Measurements from ENCODE around the gene TP73. TPM values are rescaled to one million over a fixed set of nuclear protein-coding genes. Genes with fewer than 3 reads are reported as not detected.

Gene TP73
- total and polyA plus RNA-seq, 5 experiments from 2014 or later, result 0.04 to 0.06 TPM; not detected in 3

DNA sequence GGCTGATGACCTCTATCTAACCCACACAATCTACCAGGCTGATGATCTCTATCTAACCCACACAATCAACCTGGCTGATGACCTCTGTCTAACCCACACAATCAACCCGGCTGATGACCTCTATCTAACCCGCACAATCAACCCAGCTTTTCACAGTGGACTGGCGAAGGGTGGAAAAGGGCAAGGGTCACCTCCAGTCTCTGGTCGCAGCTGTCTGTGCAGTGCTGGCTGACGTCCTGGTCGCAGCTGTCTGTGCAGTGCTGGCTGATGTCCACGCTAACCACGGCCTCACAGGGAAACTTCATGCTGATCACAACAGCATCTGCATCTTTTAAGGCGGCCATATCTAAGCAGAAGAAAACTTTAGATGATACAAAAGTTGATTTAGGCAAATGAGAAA, 87.7 kb downstream of the TP73 start:
- Mint-ChIP-seq H3K27ac (no peak overlapping the region), H3K36me3 (peaks cover 0 to 33% (median 12%) of the 10 kb centered on the region in 3 donors), H3K27me3 (no peaks in the 10 kb centered on the region), H3K9me3 (peaks cover 0 to under 1% (median 0%) of the 10 kb centered on the region in 9 donors), H3K4me1 (peaks cover 7 to 18% (median 9%) of the 10 kb centered on the region in 4 donors), H3K4me3 (no peak overlapping the region)
- DNase-seq (no peak), ATAC-seq (no peak)
- POLR2A ChIA-PET, result no interaction called here

DNA sequence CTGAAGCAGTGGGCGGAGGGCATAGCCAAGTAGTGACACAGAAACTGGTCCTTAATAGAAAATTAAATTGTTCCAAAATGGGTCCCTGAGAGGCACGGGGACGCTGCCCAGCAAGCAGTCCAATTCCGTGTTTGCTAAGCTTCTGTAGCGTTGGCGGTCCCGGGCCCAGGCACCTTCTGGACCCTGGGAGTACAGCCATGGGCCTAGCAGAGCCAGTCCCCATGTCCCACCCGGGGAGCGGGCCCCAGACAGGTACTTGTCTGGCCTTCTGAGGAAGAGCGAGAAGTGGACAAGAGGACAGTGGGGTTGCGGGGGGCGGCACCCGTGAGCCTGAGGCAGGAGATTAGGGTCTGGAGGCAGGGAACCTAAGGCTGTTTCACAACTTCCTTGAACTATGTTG, 88.4 kb downstream of the TP73 start:
- H3K9me3 Mint-ChIP-seq, result peaks cover 0 to 3% (median 0%) of the 10 kb centered on the region in 9 donors
- peaks cover 0 to 34% (median 14%) of the 10 kb centered on the region in 3 donors for H3K36me3 Mint-ChIP-seq
- H3K4me3 Mint-ChIP-seq, result no peak overlapping the region
- no peaks in the 10 kb centered on the region for H3K27me3 Mint-ChIP-seq
- H3K27ac Mint-ChIP-seq, result no peak overlapping the region
- H3K4me1 Mint-ChIP-seq, result peaks cover 14 to 24% (median 16%) of the 10 kb centered on the region in 4 donors
- POLR2A ChIA-PET, result no interaction called here
- no peak for DNase-seq
- ATAC-seq, result no peak

DNA sequence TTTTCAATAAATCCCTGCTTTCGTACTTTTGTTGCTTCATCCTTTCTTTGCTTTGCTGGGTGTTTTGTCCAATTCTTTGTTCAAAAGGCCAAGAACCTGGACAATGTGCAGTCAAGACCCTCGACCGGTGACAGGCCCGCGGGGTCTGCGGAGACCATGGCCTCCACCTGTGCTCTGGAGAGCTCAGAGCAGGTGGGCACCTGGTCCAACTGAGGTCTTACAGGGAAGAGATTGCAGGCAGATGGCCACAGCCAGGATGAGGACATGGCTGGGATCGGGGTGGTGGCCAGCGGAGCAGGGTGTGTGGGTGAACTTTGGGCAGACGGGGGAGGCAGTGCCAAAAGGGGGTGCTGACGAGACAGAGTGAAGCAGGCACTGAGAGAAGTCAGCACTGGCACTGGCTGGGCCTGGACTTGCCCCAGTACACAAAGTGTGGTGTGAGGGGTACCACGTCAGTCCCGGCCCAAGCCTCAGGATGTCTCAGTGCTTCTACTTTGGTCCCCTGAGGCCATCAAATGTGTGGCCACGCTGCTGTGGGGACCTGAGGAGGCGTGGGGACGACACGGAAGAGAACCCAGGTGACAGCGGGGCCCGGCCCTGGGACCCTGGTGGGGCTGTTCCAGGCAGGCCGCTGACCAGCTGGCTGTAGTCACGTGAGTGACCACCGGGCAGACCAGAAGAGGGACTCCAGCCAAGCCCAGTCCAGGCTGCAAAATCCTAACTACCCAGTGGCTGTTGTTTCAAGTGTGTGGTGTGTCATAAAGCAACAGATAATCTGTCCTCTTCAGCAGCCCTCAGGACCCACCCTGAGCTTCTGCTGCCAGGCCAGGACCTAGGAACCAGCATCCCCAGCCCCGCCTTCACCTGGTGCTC, 89.5 kb downstream of the TP73 start:
- no peak for DNase-seq
- ATAC-seq, result no peak
- Mint-ChIP-seq H3K4me3 (no peak overlapping the region), H3K9me3 (peaks cover 0 to 3% (median 0%) of the 10 kb centered on the region in 9 donors), H3K27me3 (no peaks in the 10 kb centered on the region), H3K27ac (no peak overlapping the region), H3K36me3 (peaks cover 0 to 25% (median 14%) of the 10 kb centered on the region in 3 donors), H3K4me1 (peaks cover 18 to 35% (median 24%) of the 10 kb centered on the region in 4 donors)
- POLR2A ChIA-PET, result no interaction called here

DNA sequence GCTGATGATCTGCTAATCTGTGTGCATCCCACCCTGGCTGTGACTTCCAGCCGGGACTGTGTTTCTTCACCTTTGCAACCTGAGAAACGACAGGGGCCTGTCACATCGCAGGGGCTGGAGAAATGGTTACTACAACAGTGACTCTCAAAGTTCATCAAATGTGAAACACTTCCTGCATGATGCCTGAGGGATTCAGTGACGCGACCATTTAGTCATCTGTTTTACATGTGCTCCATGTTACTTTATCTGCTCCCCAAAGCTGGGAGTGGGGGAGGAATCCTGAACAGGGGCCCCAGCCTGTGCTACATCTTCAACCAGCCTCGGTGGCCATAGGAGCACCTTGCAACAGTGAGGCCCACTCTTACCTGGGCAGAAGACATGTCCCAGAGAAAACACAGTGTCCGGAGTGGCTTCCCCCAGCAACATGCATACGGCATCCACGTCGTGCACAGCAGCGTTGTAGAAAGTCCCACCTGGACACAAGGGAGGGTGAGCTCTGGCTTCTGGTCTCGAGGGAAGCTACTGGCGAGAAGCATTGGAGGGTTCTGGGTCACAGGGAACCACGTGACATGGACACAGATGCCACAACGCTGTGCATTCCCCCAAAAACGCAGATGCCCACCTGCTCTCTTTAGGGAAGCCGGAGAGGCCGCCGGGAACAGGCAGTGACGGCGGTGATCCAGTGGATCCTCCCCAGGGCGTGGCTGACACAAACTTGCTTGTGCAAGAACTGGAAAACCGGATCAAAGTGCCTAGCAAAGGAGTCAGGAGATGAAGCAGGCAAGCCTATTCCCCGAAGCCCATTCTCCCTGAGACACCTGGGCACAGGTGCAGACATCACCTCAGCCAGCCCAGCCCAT, 90.4 kb downstream of the TP73 start:
- H3K4me3 Mint-ChIP-seq, result no peak overlapping the region

DNA sequence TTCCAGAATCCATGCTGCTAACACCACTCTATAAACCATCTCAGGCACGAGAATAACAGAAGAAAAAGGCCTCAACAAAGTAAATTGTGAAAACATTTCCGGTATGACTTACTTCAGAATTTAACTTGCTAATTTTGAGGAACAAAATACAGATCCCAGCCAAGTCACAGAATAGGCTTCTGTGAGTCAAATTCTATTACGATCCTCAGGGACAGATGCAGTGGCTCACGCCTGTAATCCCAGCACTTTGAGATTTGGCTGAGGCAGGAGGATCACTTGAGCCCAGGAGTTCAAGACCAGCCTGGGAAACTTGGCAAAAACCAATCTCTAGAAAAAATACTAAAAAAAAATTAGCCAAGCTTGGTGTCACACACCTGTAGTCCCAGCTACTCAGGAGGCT, 91.1 kb downstream of the TP73 start:
- POLR2A ChIA-PET, result no interaction called here
- no peaks in the 10 kb centered on the region for H3K27me3 Mint-ChIP-seq
- no peak overlapping the region for H3K27ac Mint-ChIP-seq

More for the DNA sequence above, 90.4 kb downstream of the TP73 start:
- no peak overlapping the region for H3K27ac Mint-ChIP-seq
- DNase-seq, result no peak
- ATAC-seq, result no peak
- peaks cover 0 to 3% (median 0%) of the 10 kb centered on the region in 9 donors for H3K9me3 Mint-ChIP-seq
- H3K36me3 Mint-ChIP-seq, result peaks cover 0 to 25% (median 6%) of the 10 kb centered on the region in 3 donors
- peaks cover 18 to 37% (median 27%) of the 10 kb centered on the region in 4 donors for H3K4me1 Mint-ChIP-seq
- no peaks in the 10 kb centered on the region for H3K27me3 Mint-ChIP-seq
- POLR2A ChIA-PET, result no interaction called here

DNA sequence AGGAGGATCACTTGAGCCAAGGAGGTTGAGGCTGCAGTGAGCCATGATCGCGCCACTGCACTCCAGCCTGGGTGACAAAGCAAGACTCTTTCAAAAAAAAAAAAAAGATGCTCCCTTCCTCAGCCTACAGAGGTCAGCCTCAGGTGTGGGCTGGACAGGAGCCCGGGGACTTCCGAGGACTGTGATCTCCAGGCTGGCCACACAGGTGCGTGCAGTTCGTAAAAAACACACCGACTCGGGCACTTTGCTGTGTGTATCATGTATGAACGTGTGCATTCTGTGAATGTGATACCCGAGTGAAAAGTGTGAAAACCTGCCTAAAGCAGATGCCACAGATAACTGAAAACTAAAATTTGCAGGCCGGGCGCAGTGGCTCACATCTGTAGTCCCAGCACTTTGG, 91.5 kb downstream of the TP73 start:
- no peak overlapping the region for H3K4me3 Mint-ChIP-seq
- no peak for DNase-seq
- H3K4me1 Mint-ChIP-seq, result peaks cover 18 to 44% (median 35%) of the 10 kb centered on the region in 4 donors
- POLR2A ChIA-PET, result no interaction called here
- ATAC-seq, result no peak
- H3K36me3 Mint-ChIP-seq, result peaks cover 0 to 25% (median 6%) of the 10 kb centered on the region in 3 donors
- peaks cover 0 to 3% (median 0%) of the 10 kb centered on the region in 9 donors for H3K9me3 Mint-ChIP-seq
- no peaks in the 10 kb centered on the region for H3K27me3 Mint-ChIP-seq
- H3K27ac Mint-ChIP-seq, result peak overlapping the region in 1 of 10 donors; percentile 55

More for the DNA sequence above, 91.1 kb downstream of the TP73 start:
- Mint-ChIP-seq H3K36me3 (peaks cover 0 to 25% (median 6%) of the 10 kb centered on the region in 3 donors), H3K9me3 (peaks cover 0 to 3% (median 0%) of the 10 kb centered on the region in 9 donors), H3K4me1 (peaks cover 18 to 44% (median 34%) of the 10 kb centered on the region in 4 donors), H3K4me3 (peak overlapping the region in 1 of 10 donors; percentile 2)
- ATAC-seq (no peak), DNase-seq (no peak)

DNA sequence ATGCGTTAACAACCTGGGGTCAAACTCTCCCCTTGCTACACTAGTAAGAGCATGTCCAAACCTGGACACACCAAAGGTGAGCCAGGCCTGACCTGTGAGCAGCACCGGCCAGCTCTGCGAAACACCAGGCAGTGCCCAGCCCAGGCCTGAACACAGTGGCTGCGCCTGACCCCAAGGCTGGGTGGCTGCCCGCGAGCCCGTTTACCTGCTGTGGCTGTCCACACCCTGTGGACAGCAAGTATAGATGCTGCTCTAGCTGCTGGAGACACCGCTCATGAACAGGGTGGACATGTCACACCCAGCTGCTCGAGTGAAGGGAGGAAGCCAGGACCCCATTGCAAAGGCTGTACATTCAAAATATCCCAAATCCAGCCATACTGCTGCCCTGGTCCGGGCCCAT, 92.3 kb downstream of the TP73 start:
- Mint-ChIP-seq H3K27ac (peak overlapping the region in 2 of 10 donors; percentile 47 to 61), H3K4me3 (peak overlapping the region in 1 of 10 donors; percentile 86), H3K4me1 (peaks cover 18 to 44% (median 35%) of the 10 kb centered on the region in 4 donors), H3K36me3 (peaks cover 0 to 25% (median 6%) of the 10 kb centered on the region in 3 donors), H3K9me3 (peaks cover 0 to 3% (median 0%) of the 10 kb centered on the region in 9 donors), H3K27me3 (no peaks in the 10 kb centered on the region)
- POLR2A ChIA-PET, result interaction anchor here (1.1 kb wide), 1 partner anchor 9 kb away, joined by 3 read pairs; no protein-coding TSS in a partner anchor
- DNase-seq, result no peak
- ATAC-seq, result no peak

DNA sequence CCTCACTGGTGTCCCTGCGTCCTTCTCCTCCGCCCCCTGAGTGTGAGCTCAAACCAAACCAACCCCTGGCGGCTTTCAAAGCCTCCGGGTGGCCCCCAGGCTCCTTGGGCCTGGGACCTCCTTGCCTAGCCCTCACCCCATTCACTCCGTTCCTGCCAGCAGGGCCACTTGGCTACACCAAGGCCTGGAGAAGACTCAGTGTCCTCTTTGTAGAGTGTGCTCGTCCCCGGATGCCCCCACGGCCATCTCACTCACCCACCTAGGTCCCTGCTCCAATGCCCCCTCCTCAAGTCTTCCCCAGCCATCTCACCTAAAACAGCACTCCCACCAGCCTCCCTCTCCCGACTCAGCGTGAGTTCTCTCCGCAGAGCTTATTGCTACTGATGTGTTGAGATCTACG, 92.8 kb downstream of the TP73 start:
- H3K9me3 Mint-ChIP-seq, result peaks cover 0 to 3% (median 0%) of the 10 kb centered on the region in 9 donors
- H3K36me3 Mint-ChIP-seq, result peaks cover 0 to 25% (median 6%) of the 10 kb centered on the region in 3 donors
- no peak for DNase-seq
- no peaks in the 10 kb centered on the region for H3K27me3 Mint-ChIP-seq
- H3K4me3 Mint-ChIP-seq, result peak overlapping the region in 7 of 10 donors; percentile 4 to 86 (median 80)
- peak overlapping the region in 4 of 10 donors; percentile 47 to 86 (median 68) for H3K27ac Mint-ChIP-seq
- no peak for ATAC-seq
- H3K4me1 Mint-ChIP-seq, result peaks cover 18 to 44% (median 35%) of the 10 kb centered on the region in 4 donors
- POLR2A ChIA-PET, result interaction anchor here (1.1 kb wide), 1 partner anchor 9 kb away, joined by 3 read pairs; no protein-coding TSS in a partner anchor

DNA sequence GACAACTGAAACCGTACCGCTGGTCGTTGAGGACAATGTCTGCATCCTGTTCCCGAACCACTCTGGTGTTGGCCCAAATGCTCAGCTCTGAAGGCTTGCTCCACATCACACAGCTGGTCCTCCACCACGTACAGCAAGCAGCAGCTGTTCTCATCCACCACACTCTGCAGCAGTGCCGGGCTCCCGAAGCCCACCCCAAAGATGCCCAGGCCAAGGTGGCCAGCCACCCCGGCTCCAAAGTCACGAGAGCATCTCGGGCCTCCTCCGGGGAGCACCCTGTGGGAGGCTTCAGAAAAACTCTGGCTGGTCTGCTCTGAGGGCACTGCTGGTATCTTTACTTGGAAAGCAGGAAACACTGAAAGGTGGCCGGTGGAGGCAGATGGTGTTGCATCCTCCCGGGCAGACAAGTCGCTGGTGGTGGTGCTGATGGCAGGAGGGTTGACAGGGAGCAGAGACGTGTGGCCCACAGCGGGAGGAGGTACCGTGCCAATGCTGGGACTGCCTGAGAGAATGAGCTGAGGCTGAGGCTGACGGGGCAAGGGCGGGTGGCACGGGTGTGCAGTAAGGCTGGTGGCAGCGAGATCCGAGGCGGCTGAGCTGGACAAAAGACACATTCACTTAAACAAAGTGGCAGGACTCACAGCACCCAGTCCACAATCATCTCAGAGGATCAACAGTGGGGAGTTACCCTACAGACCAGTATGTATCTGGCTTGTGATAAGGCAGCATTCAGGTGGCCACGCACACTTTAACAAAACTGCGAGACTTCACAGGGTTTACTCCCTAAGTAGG, 93.5 kb downstream of the TP73 start:
- POLR2A ChIA-PET, result interaction anchor here (1.3 kb wide), 1 partner anchor 50 kb away, joined by 3 read pairs; the partner anchor contains the start of gene LRRC47
- Mint-ChIP-seq H3K4me1 (peaks cover 18 to 44% (median 35%) of the 10 kb centered on the region in 4 donors), H3K4me3 (peak overlapping the region; percentile 74 to 86 (median 82)), H3K27ac (peak overlapping the region; percentile 47 to 92 (median 78)), H3K27me3 (no peaks in the 10 kb centered on the region), H3K9me3 (peaks cover 0 to 3% (median 0%) of the 10 kb centered on the region in 9 donors), H3K36me3 (peaks cover 0 to 25% (median 4%) of the 10 kb centered on the region in 3 donors)
- ATAC-seq (no peak), DNase-seq (no peak)

DNA sequence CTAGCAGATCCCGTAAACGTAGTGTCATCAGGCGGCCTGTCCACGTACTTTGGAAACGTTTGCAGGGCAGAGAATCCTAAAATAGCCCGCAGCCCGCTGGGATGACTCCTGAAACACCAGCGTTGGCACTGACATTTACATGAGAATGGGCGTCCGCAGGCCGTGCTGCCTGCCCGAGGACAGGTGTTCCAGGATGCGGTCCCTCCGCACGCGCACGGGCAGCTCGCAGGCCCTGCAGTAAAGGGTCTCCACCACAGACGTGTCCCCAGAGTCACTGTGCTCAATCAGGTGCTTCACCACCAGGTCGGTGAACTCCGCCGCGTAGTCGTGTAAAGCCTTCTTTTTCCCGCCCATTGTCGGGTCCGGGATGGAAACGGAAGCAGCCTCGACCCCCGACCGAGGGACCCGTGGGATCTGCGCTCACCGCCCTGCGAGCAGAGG, 94.1 kb downstream of the TP73 start:
- no peak for ATAC-seq
- peaks cover 18 to 44% (median 35%) of the 10 kb centered on the region in 4 donors for H3K4me1 Mint-ChIP-seq
- DNase-seq, result peak in 3 of 10 donors; percentile 4 to 13 (median 10)
- peaks cover 0 to 24% (median 3%) of the 10 kb centered on the region in 3 donors for H3K36me3 Mint-ChIP-seq
- H3K9me3 Mint-ChIP-seq, result peaks cover 0 to 3% (median 0%) of the 10 kb centered on the region in 9 donors
- POLR2A ChIA-PET, result interaction anchor here (1.3 kb wide), 1 partner anchor 50 kb away, joined by 3 read pairs; the partner anchor contains the start of gene LRRC47
- H3K27ac Mint-ChIP-seq, result peak overlapping the region in 9 of 10 donors; percentile 53 to 92 (median 81)
- H3K27me3 Mint-ChIP-seq, result peaks cover 0 to 1% (median 0%) of the 10 kb centered on the region in 5 donors
- H3K4me3 Mint-ChIP-seq, result peak overlapping the region; percentile 74 to 86 (median 82)

DNA sequence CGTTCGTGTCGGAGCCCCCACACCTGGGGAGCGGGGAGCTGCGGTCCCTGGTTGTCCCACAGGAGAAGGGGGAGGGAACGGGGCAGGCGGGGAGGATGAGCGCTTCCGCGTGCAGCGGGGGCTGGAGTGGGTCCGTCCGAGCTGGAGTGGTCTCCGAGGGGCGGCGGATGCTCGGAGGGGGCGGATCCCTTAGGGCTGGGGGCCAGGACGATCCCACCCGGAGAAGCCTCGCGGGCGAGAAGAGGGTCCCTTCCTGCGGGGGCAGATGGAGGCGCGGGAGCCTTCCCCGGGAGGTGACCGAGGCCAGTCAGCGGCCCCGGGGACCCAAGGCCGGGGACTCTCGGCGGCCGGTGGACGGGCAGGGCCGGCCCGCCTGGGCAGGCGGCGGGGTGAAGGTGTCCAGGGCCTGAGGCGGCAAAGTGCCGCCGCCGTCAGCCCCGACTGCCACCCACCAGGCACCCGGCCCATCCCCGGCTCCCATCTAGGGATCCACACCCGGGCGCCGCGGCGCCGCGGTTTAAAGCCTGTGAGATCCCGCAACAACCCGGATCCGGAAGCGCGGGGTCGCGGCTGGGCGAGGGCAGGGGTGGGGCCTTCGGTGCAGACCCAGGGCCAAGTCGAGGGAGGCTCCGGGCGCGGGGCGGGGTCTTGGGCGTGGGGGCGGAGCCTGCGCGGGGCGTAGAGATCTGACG, 94.7 kb downstream of the TP73 start:
- POLR2A ChIA-PET, result interaction anchor here (1.3 kb wide), 1 partner anchor 49 kb away, joined by 3 read pairs; the partner anchor contains the start of gene LRRC47
- peak; percentile 76 to 91 (median 83) for DNase-seq
- peaks cover 0 to 1% (median 0%) of the 10 kb centered on the region in 5 donors for H3K27me3 Mint-ChIP-seq
- H3K4me1 Mint-ChIP-seq, result peaks cover 16 to 42% (median 35%) of the 10 kb centered on the region in 4 donors
- H3K27ac Mint-ChIP-seq, result peak overlapping the region in 5 of 10 donors; percentile 53 to 92 (median 89)
- H3K9me3 Mint-ChIP-seq, result peaks cover 0 to 3% (median 0%) of the 10 kb centered on the region in 9 donors
- ATAC-seq, result peak; percentile 95 to 97
- H3K36me3 Mint-ChIP-seq, result peaks cover 0 to 19% (median 3%) of the 10 kb centered on the region in 3 donors
- H3K4me3 Mint-ChIP-seq, result peak overlapping the region; percentile 74 to 86 (median 82)
